ENCODE measurements around the gene CASTOR1.

CASTOR1 gene

GRCh38 chr22:30297991-30298701, 8.8 kb upstream of the CASTOR1 start:
- no peak for DNase-seq

- DNase-seq, result no peak
Measured at GRCh38 chr22:30297276-30297990, 8.1 kb upstream of the CASTOR1 start.

DNA sequence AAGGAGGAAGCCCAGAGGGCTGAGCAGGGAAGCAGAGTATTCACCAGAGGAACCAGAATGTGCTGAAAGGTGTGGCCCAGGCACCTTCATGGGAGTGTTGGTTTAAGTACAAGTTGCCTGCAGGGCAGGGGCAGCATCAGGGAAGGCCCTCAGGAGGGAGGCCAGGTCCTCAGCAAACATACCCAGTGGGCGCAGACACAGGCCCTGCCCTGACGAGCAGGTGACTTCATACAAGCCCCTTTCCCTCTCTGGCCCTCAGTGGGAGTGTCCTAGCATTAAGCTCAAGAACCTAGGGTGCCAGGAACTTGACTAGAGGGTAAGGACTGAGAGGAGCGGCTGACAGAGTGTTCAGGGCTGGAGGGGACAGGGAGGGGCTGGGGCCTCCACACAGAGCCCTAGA, 7.5 kb upstream of the CASTOR1 start:
- no peak for DNase-seq

- no peak for DNase-seq
Measured at GRCh38 chr22:30296324-30296723, 7.0 kb upstream of the CASTOR1 start.

GRCh38 chr22:30295576-30295975, 6.3 kb upstream of the CASTOR1 start:
- DNase-seq, result no peak

GRCh38 chr22:30294830-30295229, 5.5 kb upstream of the CASTOR1 start:
- no peak for DNase-seq

- DNase-seq, result no peak
Measured at GRCh38 chr22:30294066-30294465, 4.8 kb upstream of the CASTOR1 start.

DNA sequence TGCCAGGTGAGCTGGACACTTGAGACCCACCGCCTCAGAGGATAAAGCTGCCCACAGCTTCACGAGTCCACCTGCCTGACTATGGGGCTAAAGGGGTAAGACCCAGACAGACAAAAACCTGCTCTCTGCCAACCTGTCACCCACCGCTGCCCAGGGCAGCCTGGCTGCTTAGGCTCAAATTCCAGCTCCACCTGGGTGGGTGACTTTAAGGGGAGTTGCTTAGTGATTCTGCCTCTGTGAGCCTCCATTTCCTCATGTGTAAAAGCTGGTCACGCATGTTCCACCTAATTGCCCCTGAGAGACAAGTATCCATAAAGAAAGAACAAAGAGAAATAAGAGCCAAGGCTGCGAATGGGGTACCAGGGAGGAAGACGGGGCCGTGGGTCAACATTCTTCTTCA, 3.7 kb upstream of the CASTOR1 start:
- DNase-seq, result no peak

GRCh38 chr22:30292069-30292970, 3.0 kb upstream of the CASTOR1 start:
- no peak for DNase-seq

- DNase-seq, result peak; percentile 27
Measured at GRCh38 chr22:30291058-30291892, 2.0 kb upstream of the CASTOR1 start.

- DNase-seq, result no peak
Measured at GRCh38 chr22:30290342-30291057, 1.2 kb upstream of the CASTOR1 start.

DNA sequence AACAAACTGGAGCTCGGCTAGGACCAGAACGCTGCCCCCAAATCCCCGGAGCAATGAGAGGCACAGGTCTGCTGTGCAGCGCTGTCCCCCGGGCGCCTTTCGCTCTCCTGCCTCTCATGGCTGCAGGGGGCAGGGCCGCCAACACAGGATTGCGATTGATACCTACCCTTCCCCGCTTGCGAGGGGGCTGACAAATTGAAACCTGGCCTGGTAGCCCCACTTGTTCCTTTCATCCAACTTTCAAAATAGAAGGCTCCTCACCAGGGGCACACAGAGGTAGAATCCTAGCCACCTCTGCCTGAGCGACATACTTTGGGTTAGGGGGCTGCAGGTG, 642 bp upstream of the CASTOR1 start:
- DNase-seq, result no peak

GRCh38 chr22:30288419-30289140, 725 bp downstream of the CASTOR1 start:
- no peak for DNase-seq

DNA sequence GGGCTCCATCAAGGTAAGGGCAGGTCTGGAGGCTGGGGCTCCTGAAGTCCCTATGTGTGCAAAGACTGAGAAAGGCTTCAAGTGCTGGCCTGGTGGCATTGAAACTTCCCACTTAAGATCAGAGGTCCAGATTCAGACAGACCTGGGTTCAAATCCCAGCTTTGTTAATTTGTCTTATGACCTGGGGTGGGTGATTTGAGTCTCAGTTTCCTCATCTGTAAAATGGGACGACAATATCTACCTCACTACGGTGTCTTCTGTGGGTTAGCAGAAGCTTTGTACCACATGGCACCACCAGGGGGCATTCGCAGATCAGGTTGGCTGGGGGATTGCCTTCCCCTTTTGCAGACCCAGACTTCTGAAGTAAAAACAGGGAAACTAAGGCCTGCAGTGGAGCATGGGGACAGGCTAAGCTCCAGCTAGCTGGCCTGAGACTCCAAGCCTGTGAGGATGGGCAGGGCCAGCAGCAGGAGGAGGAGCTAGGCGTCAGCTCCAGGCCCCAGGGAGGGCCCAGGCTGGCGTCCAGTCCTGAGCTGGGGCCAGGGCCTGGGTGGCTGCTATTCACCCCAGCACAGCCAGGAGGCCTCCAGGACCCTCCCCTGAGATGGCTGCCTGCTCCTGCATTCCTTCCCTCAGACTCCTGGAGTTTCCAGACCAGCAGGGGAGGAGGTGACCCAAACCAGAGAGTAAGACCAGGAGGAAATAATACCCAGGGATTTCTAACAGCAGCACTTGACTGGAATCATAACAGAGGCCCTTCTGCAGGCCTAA, 1.5 kb downstream of the CASTOR1 start:
- peak; percentile 25 for DNase-seq

- DNase-seq, result no peak
Measured at GRCh38 chr22:30286813-30287647, 2.3 kb downstream of the CASTOR1 start.

GRCh38 chr22:30286331-30286730, 3.0 kb downstream of the CASTOR1 start:
- no peak for DNase-seq

GRCh38 chr22:30285846-30286200, 3.5 kb downstream of the CASTOR1 start:
- DNase-seq, result no peak

DNA sequence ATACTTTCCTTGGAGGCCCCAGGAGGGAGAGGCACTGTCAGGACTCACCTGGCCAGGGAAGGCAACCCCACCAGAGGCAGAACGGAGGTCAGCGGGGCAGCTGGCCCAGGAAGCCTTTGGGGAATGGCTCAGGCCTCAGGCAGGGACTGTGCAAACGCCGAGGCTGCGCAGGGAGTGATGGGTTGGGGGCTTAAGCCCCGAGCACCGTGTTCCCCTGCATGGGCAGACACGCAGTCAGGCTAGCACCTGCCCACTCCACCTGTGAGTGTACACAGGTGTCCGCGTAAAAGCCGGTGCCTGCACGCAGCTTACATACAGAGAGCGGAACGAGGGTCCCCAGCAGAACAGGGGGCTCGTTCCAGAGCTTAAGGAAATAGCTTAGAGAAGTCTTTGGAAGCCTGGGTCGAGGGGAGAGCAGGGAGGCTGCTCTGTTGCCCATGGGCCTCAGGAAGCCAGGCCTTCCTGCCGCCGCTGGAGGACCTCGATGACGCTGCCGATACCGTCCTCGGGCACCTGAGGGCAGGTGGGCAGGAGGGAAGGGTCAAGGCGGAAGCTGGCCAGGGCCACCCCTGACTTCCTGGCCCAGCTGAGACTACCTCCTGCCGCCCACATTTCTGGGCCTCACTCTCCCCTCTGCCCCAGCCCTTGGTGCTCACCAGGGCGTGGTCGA, 4.0 kb downstream of the CASTOR1 start:
- no peak for DNase-seq

GRCh38 chr22:30284666-30285065, 4.6 kb downstream of the CASTOR1 start:
- no peak for DNase-seq
